NCI-H1436 treated with DMSO at 0.1 percent for 48 hours (cell line): Measurements from ENCODE around the gene CIZ1.

Source experiments
- DNase-seq: peaks from one replicate; lab custom pipeline; 2025; lab: John Stamatoyannopoulos, UW

CIZ1 gene

GRCh38 chr9:128124873-128125579 lies 66.3 kb downstream of the CIZ1 start:
- no peak for DNase-seq

GRCh38 chr9:128124451-128124850 lies 66.9 kb downstream of the CIZ1 start:
- DNase-seq: no peak

- DNase-seq: no peak
These were observed 67.8 kb downstream of the CIZ1 start for GRCh38 chr9:128123451-128124080.

- no peak for DNase-seq
These were observed 68.6 kb downstream of the CIZ1 start for GRCh38 chr9:128122809-128123175.

GRCh38 chr9:128121924-128122808 lies 69.2 kb downstream of the CIZ1 start:
- no peak for DNase-seq

GRCh38 chr9:128121466-128121810 lies 69.9 kb downstream of the CIZ1 start:
- DNase-seq: no peak

GRCh38 chr9:128120741-128121465 lies 70.5 kb downstream of the CIZ1 start:
- DNase-seq: no peak

- no peak for DNase-seq
These were observed 71.2 kb downstream of the CIZ1 start for GRCh38 chr9:128120061-128120740.

- DNase-seq: no peak
These were observed 72.3 kb downstream of the CIZ1 start for GRCh38 chr9:128118971-128119665.

- DNase-seq: no peak
These were observed 72.9 kb downstream of the CIZ1 start for GRCh38 chr9:128118472-128118857.

GRCh38 chr9:128117613-128118471 lies 73.5 kb downstream of the CIZ1 start:
- no peak for DNase-seq

- no peak for DNase-seq
These were observed 75.0 kb downstream of the CIZ1 start for GRCh38 chr9:128116104-128117083.
